GM15510 (cell line): ENCODE data around the gene AXIN1.

Source experiments
- POLR2A ChIP-seq: IDR thresholded peaks from 3 replicates; pipeline ENCODE4 v1.6.1; 2011; ENCODE audit warnings: borderline replicate concordance; ENCODE audit not compliant: insufficient read length; ENCODE audit errors: extremely low read depth

The AXIN1 gene

DNA sequence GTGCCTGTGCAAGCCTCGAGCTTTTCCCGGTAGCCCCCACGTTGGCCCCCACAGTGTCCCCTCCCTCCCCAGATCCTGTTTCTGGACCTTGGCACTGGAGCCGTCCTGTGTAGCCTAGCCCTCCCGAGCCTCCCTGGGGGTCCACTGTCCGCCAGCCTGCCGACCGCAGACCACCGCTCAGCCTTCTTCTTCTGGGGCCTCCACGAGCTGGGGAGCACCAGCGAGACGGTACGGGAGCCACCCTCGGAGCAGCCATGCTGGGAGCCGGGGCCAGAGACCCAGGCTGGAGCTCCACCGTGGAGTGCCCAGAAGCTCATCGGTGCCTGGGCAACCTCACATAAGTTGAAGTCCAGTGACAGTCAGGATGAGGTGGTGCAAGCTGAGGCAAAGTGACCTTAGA lies 88.6 kb downstream of the AXIN1 start:
- no peak for TF ChIP-seq POLR2A

DNA sequence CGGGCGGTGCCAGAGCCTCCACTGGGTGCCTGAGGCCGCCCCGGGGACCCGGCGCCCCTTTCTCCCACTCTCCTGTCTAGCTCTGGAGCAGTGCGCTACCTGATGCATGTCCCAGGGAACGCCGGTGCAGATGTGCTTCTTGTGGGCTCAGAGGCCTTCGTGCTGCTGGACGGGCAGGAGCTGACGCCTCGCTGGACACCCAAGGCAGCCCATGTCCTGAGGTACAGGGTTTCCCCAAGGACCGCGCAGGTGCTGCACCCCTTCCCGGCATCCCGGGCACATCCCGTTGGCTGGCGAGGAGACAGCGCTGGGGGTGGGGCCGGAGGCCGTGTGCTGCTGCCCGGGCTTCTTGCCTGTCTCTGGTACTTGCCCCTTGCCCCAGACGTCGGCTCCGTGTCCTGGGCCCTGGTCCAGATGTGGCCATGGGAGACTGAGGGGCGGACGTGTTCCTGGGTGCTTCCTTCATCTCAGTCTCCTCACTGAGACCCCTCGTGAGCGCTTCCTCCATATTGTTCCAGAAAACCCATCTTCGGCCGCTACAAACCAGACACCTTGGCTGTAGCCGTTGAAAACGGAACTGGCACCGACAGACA lies 89.2 kb downstream of the AXIN1 start:
- TF ChIP-seq POLR2A = no peak

DNA sequence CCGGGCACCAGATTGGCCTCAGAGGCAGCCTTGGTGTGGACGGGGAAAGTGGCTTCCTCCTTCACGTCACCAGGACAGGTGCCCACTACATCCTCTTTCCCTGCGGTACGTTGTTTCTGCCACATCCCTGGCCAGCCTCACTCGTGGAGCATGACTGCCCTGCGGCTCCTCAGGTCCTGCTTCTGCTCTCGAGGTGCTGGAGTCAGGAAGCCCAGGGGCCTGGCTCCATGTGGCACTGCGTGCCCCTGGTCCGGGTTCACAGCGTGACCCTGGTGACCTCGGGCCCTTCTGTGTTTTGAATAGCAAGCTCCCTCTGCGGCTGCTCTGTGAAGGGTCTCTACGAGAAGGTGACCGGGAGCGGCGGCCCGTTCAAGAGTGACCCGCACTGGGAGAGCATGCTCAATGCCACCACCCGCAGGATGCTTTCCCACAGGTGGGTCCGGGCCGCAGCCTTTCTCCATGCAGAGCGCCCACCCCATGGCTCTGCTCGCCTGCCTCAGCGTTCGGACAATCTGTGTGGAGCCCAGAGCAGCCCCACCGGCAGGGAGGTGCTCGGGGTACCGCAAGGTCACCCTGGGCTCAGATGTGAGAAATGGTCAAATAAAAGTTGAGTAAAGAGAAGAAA lies 90.3 kb downstream of the AXIN1 start:
- no peak for TF ChIP-seq POLR2A

DNA sequence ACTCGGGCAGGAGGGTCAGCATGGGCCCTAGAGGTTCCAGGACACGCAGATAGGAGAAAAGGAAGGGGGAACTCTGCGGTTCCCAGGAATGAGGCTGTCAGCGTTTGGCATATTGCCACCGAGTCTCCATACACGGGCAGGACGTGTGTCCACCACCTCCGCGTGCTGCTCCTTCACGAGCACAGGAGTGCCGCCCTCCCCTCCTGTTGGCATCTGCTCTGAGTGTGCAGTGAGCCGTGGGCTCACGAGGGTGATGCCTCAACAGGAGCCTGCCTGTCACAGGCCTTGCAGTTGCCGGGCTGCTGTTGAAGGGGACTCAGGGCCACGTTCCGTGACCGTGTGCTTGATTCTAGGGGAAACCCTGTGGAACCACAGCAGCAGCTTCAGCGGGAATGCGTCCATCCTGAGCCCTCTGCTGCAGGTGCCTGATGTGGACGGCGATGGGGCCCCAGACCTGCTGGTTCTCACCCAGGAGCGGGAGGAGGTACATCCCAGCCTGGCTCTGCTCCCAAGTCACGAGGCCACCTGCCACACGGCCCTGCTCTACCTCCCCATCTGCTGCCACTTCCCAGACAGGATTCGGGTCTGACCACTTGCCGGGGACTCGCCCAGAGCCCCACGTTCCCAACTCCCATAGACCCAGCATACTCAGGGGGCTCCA lies 91.4 kb downstream of the AXIN1 start:
- TF ChIP-seq POLR2A = no peak

DNA sequence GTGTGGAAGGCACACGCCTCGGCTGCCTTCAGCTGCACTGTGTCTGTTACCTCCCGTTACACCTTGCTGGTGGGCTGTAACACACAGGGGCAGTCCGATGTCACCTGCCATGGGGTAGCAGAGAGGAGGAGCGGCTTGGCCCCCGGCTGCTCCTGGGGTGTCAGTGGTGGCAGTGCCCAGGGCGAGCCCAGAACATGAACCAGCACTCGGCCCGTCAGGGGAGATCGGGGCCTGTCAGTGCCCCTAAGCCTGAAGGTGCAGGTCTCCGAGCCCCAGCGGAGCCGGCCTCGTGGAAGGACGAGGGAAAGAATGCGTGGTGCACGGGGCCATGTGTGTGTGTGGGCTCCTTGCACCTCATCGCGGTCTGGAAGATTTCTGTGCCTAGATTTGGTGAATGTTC lies 92.2 kb downstream of the AXIN1 start:
- TF ChIP-seq POLR2A = no peak

DNA sequence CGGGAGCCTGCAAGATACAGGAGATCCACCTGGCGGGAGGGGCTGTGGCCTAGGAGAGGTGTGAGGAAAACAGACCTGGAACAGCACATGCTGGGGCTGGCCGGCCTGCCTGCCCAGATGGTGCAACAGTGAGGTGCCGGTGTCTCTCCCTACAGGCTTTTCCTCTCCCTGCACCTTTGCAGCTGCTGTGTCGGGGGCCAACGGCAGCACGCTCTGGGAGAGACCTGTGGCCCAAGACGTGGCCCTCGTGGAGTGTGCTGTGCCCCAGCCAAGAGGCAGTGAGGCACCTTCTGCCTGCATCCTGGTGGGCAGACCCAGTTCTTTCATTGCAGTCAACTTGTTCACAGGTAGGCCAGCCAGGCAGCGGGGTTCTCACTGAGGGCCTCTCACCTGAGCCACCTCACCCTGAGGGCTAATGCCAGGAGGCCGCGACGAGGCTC lies 92.7 kb downstream of the AXIN1 start:
- no peak for TF ChIP-seq POLR2A

DNA sequence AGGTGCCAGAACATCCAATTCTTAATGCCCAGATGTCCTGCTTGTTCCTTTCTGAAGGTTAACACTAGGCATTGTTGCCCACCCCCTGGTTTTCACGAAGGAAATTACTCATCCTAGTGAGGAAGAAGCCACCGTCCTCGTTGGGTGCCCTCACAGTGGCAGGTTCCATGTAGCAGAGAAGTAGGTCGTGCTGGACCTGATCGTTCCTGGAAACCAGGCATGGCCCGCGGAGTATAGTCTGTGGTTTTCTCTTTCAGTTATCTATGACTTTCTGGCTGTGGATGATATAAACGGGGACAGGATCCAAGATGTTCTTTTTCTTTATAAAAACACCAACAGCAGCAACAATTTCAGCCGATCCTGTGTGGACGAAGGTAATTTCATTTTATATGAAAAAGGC lies 93.3 kb downstream of the AXIN1 start:
- TF ChIP-seq POLR2A = no peak

DNA sequence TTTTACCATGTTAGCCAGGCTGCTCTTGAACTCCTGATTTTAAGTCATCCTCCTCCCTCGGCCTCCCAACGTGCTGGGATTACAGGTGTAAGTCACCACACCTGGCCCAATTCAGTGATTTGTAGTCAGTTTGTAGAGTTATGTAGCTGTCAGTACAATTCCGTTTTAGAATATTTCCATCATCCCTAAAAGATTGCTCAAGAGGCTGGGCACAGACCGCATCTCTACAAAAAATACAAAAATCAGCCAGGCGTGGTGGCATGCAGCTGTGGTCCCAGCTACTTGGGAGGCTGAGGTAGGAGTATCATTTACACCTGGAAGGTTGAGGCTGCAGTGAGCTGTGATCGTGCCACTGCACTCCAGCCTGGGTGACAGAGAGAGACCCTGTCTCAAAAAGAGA lies 97.3 kb downstream of the AXIN1 start:
- TF ChIP-seq POLR2A = no peak

DNA sequence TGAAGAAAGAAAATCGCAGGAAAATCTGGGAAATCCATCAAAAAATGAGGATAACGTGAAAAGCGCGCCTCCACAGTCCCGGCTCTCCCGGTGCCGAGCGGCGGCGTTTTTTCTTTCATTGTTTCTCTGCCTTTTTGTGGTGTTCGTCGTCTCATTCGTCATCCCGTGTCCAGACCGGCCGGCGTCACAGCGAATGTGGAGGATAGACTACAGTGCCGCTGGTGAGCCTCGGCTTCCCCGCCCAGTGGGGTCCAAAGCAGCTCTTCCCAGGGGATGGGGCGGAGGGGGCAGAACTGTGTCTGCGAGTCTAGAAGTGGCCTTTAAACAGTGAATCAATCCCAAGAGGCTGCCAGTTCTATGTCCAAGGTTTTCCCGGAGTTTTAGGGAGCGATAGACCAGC lies 98.1 kb downstream of the AXIN1 start:
- no peak for TF ChIP-seq POLR2A

DNA sequence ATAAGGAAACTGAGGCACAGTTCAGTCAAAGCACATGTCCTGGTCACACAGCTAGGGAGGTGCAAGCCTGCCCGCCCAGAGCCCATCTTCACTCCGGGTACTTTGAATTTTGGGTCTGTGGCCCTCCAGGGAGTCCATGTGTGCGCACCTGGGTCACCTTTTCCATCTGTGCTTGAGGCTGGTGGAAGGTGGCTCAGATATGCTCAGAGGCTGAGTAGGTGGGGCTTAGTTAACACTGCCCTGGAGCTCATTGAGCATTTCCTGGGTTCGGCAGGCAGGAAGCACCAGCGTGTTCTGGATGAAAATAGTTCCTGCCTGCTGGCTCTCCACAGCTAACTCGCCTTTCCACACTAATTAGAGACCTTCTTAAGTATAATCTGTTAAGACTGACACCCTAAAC lies 98.7 kb downstream of the AXIN1 start:
- no peak for TF ChIP-seq POLR2A

DNA sequence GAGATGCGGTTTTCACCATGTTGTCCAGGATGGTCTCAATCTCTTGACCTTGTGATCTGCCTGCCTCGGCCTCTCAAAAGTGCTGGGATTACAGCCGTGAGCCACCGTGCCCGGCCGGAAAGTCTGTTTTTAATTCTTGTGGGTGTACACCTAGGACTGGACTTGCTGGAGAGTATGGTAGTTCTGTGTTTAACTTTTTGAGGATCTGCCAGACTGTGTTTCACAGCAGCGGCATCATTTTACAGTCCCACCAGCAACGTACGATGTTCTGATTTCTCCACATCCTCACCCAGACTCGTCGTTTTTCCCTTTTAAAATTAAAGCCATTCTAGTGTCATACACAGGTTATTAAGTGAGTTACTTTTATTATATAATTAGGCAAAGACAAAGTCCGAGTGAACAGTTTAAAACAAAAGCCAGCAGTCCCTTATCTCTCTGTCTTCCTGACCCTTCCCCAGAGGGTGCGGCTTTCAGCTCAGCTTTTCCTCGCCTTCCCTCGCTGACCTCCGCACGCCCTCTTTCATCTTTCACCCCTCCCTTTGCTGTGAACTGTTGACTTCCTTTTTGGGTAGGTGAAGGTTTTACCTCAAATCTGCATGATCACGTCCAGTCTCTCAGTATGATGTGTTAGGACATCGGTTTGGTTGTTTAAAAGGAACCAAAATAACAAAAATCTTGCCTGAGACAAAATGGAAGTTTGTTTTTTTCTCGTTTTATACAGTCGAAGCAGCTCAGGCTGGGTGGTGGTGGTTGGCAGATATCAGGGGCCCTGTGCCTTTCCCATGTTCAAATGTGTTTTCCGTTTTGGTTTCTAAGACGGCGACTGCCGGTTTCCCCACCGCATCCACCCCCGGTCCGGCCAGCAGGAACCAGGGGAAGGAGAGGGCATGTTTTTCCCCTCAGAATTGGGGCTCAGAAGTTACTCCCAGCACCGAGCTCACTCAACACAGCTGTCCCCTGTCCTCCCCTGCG lies 99.9 kb downstream of the AXIN1 start:
- no peak for TF ChIP-seq POLR2A

DNA sequence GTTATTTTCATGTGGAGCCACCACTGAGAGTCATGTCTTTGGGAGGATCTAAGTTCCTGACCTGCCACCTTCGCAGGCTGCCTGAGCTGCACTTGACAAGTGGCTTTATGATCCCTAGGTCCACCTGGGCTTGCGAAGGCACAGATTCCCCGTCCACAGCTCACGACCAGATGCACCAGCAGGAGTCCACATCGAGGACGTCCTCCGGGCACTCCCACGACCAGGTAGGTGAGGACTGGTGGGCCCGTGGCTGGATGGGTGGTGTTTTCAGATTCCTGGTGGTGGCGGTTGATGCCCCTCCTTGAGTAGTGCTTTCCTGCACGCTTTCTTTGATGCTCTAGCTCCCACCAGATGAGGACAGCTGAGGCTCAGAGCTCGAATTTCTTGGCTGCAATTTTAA lies 103.1 kb downstream of the AXIN1 start:
- no peak for TF ChIP-seq POLR2A

DNA sequence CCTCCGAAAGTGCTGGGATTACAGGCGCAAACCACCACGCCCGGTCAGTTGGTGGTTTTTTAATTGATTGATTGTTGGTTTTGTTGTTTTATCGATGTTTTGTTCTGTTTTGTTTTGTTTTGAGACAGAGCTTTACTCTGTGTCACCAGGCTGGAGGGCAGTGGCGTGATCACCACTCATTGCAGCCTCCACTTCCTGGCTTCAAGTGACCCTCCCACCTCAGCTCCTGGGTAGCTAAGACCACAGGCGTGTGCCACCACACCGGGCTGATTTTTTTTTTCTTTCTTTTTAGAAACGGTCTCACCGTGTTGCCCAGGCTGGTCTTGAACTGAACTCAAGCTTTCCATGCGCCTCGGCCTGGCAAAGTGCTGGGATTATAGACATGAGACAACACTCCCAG lies 105.5 kb downstream of the AXIN1 start:
- no peak for TF ChIP-seq POLR2A

DNA sequence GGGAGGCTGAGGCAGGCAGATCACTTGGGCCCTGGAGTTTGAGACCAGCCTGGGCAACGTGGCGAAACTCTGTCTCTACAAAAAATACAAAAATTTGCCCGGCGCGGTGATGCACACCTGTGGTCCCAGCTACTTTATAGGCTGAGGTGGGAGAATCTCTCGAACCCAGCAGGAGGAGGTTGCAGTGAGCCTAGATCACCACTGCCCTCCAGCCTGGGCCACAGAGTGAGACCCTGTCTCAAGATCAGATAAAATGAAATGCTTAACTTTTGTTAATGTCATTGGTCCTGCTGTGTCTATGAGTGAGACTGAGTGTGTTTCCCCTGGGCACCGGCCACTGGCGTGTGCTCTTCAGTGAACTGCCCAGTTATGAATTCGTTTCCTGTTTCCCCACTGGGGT lies 107.4 kb downstream of the AXIN1 start:
- TF ChIP-seq POLR2A = no peak

DNA sequence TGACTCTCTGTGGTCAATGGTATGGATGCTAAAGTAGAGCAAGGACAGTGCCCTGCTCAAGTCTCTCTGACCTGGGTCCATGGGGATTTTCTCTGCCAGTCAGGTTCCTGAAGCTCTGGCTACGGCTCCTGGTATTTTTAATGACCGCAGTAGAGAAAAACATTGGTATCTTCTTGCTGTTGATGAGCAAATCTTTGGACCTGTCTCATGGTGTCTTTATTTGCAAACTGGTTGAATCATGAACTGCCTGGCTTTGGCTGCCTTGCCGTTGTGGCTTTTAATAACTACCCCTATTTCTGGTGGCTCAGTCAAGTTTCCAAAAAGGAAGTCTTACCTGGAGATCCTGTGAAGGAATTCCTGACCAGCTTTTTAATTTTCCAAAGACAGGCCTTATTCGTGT lies 109.2 kb downstream of the AXIN1 start:
- TF ChIP-seq POLR2A = no peak

DNA sequence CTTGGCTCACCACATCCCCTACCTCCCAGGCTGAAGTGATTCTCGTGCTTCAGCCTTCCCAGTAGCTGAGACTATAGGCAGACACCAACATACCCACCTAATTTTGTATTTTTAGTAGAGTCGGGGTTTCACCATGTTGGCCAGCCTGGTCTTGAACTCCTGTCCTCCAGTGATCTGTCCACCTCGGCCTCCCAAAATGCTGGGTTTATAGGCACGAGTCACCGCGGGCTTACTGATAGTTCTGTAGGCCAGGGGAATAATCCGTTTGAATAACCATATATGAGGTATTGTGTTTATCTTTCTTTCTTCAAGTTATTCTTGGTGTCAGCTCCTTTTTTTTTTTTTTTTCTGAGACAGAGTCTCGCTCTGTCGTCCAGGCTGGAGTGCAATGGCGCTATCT lies 110.2 kb downstream of the AXIN1 start:
- no peak for TF ChIP-seq POLR2A

DNA sequence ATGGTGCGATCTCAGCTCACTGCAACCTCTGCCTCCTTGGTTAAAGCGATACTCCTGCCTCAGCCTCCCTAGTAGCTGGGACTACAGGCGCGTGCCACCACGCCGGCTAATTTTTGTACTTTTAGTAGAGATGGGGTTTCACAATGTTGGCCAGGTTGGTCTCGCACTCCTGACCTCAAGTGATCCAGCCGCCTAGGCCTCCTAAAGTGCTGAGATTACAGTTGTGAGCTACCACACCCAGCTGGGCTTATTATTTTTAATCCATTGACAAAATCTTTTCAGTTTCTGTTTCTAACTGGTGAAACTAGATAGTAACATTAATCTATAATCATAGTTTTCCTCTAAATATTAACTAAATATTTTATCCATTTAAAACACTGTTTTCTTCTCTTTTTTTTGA lies 112.0 kb downstream of the AXIN1 start:
- TF ChIP-seq POLR2A = no peak
